HG03060 (cell line): ENCODE measurements around the gene CTDSPL.
"Not testable (repeated sequence)": the region's sequence is repeated elsewhere in the genome, so short reads cannot be mapped to it uniquely, and the experiment has no call there.

Experiments
- ATAC-seq: cut with Tn5 transposase; IDR thresholded peaks from one replicate; pipeline ENCODE4 v1.9.1; 2021; ENCODE audit warnings: low read depth, moderate number of reproducible peaks; ENCODE audit not compliant: unreplicated experiment

Gene CTDSPL

GRCh38 chr3:37982331-37982730 lies 120.7 kb downstream of the CTDSPL start:
- ATAC-seq: no peak

- no peak for ATAC-seq
Measured at GRCh38 chr3:37984051-37984450, 122.4 kb downstream of the CTDSPL start.

GRCh38 chr3:37984596-37984995 lies 122.9 kb downstream of the CTDSPL start:
- ATAC-seq: no peak

GRCh38 chr3:37985637-37986320 lies 124.1 kb downstream of the CTDSPL start:
- ATAC-seq: no peak

- ATAC-seq: no peak
Measured at GRCh38 chr3:37986479-37987314, 125.0 kb downstream of the CTDSPL start.

GRCh38 chr3:37987315-37987697 lies 125.6 kb downstream of the CTDSPL start:
- no peak for ATAC-seq

GRCh38 chr3:37987751-37988179 lies 126.1 kb downstream of the CTDSPL start:
- ATAC-seq: no peak

- not testable (repeated sequence) for ATAC-seq
Measured at GRCh38 chr3:37988376-37988775, 126.7 kb downstream of the CTDSPL start.

- no peak for ATAC-seq
Measured at GRCh38 chr3:37988931-37989525, 127.3 kb downstream of the CTDSPL start.

GRCh38 chr3:37989821-37990480 lies 128.3 kb downstream of the CTDSPL start:
- ATAC-seq: no peak

- no peak for ATAC-seq
Measured at GRCh38 chr3:37990527-37990926, 128.8 kb downstream of the CTDSPL start, which contains the start of gene VILL. Gene VILL (plus strand): TSS chr3:37990786. CDS start chr3:37993673, 2,887 bp downstream.

GRCh38 chr3:37991109-37991508 lies 129.4 kb downstream of the CTDSPL start:
- no peak for ATAC-seq

GRCh38 chr3:37991823-37992222 lies 130.1 kb downstream of the CTDSPL start:
- no peak for ATAC-seq

GRCh38 chr3:37992271-37993066 lies 130.8 kb downstream of the CTDSPL start:
- ATAC-seq: no peak

- no peak for ATAC-seq
Measured at GRCh38 chr3:37993067-37993455, 131.4 kb downstream of the CTDSPL start.

GRCh38 chr3:37993460-37993819 lies 131.8 kb downstream of the CTDSPL start:
- ATAC-seq: no peak

- ATAC-seq: no peak
Measured at GRCh38 chr3:37993820-37994638, 132.3 kb downstream of the CTDSPL start.

GRCh38 chr3:37994639-37994972 lies 132.9 kb downstream of the CTDSPL start:
- ATAC-seq: no peak
